VCaP (cell line): ENCODE measurements around the gene GLB1L.
"Not testable (repeated sequence)": the region's sequence is repeated elsewhere in the genome, so short reads cannot be mapped to it uniquely, and the experiment has no call there.

Experiments
- H3K27ac ChIP-seq: fragments of 450-650 bp; 2 replicates; pipeline ENCODE4 v1.5.1; 2017
- TF ChIP-seq, protein P1 (sequence below): fragments of 450-650 bp; conservative IDR thresholded peaks from 2 replicates; pipeline ENCODE4 v1.5.1; 2017; ENCODE audit warnings: mild to moderate bottlenecking, moderate library complexity

Gene GLB1L

DNA sequence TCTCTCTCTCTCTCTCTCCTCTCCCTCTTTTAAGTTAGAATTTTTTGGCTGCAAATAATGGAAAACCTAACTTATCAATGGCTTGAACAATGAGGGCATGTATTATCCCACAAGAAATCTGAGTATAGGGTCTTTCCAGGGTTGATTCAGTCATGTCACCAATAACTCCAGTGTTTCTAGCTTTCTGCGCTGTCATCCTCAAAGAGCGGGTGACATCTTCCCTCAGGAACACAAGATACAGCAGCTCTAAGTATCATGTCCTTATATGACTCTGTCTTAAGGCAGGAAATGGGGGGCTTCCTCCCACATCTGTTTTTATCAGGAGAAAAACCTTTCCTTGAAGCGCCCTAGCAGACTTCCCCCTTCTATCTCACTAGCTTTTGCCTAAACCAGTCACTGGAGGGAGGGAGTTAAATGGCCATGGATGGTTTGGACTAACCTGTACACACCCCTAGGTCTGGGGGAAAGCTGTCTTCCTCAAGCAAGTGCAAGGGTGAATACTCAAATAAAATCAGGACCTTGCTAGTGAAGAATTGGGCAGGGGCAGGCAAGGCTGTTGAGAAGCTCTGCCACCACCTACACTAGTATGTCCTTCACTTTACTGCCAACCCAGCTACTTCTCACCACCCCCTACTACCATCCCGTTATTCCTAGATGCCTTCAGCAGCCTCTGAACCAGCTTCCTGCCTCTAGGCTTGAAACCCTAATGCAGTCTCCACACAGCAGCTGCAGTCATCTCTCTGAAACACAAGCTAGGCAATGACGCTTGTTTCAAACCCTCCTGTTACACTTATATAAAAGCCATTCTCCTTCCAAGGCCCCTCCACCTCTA, 16.0 kb upstream of the GLB1L start:
- no peak overlapping the region for H3K27ac ChIP-seq
- TF ChIP-seq, protein P1, sequence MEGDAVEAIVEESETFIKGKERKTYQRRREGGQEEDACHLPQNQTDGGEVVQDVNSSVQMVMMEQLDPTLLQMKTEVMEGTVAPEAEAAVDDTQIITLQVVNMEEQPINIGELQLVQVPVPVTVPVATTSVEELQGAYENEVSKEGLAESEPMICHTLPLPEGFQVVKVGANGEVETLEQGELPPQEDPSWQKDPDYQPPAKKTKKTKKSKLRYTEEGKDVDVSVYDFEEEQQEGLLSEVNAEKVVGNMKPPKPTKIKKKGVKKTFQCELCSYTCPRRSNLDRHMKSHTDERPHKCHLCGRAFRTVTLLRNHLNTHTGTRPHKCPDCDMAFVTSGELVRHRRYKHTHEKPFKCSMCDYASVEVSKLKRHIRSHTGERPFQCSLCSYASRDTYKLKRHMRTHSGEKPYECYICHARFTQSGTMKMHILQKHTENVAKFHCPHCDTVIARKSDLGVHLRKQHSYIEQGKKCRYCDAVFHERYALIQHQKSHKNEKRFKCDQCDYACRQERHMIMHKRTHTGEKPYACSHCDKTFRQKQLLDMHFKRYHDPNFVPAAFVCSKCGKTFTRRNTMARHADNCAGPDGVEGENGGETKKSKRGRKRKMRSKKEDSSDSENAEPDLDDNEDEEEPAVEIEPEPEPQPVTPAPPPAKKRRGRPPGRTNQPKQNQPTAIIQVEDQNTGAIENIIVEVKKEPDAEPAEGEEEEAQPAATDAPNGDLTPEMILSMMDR = no peak

DNA sequence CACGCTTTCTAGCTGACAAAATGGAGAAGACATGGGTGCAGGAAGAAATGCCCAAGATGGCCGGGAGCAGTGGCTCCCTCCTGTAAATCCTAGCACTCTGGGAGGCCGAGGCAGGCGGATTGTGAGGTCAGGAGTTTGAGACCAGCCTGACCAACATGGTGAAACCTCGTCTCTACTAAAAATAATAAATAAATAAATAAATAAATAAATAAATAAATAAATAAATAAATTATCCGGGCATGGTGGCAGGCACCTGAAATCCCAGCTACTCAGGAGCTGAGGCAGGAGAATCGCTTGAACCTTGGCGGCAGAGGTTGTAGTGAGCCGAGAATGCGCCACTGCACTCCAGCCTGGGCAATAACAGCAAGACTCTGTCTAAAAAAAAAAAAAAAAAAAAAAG, 13.7 kb upstream of the GLB1L start:
- not testable (repeated sequence) for H3K27ac ChIP-seq

DNA sequence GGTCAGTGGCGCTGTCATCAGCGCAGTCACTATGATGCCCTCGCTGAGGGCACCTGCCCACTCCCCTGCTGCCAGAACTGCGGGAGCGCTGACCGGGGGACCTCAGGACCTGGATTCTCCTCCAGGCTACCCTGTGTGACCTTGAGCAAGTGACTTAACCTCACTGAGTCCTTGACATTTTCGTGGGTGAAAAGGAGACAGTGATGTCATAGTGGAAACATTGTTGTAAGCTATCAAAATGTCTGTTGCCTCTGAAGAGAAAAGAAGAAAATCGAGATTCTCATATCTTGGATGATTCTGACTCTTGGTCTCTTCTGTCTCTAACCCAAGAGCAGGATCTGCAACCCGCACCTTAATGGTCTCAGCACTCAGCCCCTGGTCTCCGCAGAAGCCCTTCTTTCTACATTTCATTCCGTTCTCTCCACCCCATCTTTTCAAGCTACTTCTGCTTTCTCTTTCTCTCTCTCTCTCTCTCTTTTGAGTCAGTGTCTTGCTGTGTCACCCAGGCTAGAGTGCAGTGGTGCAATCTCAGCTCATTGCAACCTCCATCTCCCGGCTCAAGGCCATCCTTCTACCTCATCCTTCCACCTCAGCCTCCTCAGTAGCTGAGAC, 9.5 kb upstream of the GLB1L start:
- H3K27ac ChIP-seq = peak overlapping the region; percentile 99
- TF ChIP-seq, protein P1 = no peak

DNA sequence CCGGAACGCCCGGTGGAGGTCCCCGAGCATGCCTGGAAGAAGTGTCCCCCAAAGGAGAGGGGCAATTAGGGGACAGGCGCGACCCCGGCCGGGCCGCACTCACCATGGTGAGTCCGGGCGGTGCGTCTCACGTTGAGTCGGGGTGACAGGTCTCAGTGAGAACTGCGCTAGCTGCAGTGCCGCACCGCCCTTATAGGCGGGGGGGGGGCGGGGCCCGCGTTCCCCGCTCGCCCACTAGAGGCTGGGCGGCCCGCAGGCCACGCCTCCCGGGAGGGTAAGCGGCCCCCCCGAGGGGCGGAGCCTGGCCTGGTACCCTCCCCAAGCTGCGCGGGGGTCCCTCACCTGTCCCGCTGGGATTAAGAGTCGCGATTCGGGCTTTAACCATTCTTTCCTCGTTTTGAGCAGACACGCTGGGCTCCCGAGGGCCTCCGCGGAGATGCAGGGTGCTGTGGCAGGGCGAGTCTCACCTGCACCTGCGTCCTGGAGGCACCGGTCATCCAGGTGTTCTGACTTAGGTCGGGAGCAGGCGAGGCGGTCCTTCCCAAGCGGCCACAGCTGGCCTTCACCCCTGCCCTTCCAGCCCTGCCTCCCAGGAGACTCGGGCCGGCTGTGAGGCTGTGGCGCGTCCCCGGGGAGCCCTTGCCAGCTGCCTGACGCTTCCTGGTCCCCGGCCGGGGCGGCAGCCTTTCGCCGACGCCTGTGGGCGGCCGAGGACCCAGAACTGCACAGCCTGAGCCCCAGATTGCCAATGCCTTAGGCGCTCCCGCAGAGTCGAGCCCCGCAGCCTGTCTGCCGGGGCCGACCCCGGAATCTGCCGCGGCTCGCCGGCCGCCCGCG, 8.7 kb upstream of the GLB1L start, which contains the start of gene TUBA4A:
Gene TUBA4A (minus strand): TSS at position 166 of the 837 bp plus-strand sequence. CDS start 60 bp downstream, at position 106.
- peak within 1 kb of the TSS; percentile 99 for H3K27ac ChIP-seq
- TF ChIP-seq, protein P1 = no peak

DNA sequence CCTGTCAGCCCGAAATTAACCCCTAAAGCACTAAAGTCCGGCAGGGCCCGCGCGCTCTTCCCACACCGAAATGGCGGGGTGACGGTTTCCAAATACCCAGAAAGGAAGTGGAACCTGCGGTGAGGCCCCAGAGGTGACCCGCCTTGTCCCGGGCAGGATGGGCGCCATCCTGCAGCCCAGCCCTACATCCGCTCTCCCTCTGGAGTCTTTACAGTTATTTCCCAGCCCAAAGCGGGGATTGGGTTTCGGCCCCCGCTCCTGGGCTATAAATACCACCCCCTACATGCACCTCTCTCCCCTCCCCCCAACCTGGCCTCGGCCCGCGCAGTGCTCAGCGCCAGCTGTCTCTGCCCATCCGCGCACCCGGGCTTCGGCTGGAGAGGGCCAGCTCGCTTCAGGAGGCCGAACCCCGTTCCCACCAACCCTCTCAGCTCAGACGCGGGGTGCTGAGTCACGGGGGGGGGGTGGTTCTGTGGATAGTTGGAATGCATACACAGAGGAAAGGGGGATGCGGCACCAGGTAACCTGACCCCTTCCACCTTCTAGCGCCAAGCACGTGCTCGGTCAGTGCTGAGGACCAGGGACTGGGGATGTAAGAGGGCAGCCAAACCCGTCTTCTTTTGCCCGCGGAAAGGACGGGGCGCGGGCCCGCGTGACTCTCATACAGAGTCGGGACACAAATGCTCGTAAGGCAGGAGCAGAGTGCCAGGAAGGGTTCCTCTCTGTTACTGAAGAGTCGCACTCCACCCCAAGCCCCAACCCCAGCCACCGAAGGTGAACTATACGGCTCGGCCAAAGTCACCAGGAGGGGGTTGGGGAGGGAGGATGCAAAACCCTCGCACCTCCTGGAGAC, 7.9 kb upstream of the GLB1L start, which contains the start of gene TUBA4B:
Gene TUBA4B (plus strand): TSS at position 344 of the 853 bp plus-strand sequence. CDS start 165 bp downstream, at position 509.
- H3K27ac ChIP-seq = peak within 1 kb of the TSS; percentile 99
- TF ChIP-seq, protein P1 = no peak

DNA sequence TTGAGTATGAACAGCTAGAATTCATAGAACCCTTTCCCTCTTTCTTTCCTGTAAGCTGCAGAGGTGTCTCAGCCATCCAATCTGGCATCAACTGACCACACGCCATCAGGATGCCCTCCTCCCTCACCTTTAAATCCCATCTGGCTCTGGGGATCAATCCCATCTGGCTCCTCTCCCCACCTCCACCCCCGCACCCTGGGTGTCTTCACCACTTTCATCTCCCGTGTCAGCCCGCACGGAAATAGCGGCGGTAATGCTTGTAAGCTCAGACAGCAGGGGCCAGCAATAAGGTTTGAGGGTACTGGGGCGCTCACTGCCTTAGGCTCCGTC, 7.3 kb upstream of the GLB1L start:
- H3K27ac ChIP-seq = peak overlapping the region; percentile 99

DNA sequence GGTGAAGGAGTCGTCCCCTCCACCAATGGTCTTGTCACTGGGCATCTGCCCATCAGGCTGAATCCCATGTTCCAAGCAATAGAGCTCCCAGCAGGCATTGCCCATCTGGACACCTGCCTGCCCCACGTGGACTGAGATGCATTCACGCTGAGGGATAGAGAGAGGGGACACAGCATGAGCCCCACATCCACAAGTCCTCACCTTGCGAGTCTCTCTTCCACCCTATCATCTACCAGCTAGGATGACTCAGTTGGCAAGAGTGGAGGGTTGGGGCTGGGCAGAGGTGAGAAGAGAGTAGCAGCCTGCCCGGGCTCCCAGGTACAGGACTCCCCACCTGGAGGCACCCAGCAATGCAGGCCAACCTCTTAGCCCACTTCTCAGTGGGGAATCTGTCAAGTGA, 6.8 kb upstream of the GLB1L start:
- TF ChIP-seq, protein P1 = no peak
- peak overlapping the region; percentile 99 for H3K27ac ChIP-seq

More for the DNA sequence above, 7.3 kb upstream of the GLB1L start:
- TF ChIP-seq, protein P1 = no peak
